GM13977 (cell line): Measurements from ENCODE around the gene PKN2.

Source experiments
- DNase-seq: peaks from one replicate; pipeline ENCODE4 v3.0.0; 2012; ENCODE audit warnings: low spot score
- CTCF ChIP-seq: IDR thresholded peaks from 2 replicates; pipeline ENCODE4 v1.5.1; 2012; ENCODE audit warnings: mild to moderate bottlenecking, control low read depth; ENCODE audit not compliant: insufficient read depth; ENCODE audit errors: extremely low read depth, missing control alignments
- in situ Hi-C: fragments of 300-500 bp; cut with MboI; formaldehyde crosslinking; loops from one replicate; pipeline ENCODE4 v1.12.0; 2022; ENCODE audit warnings: low sequenced_read_pairs, low pct_unique_long_range_greater_than_20kb, mixed read lengths, inconsistent platforms; ENCODE audit not compliant: unreplicated experiment

Gene PKN2

GRCh38 chr1:88647749-88648415 is 36.2 kb upstream of the PKN2 start:
- in situ Hi-C loops, result no loop called here
- no peak for DNase-seq

GRCh38 chr1:88648706-88649105 is 35.4 kb upstream of the PKN2 start:
- no peak for TF ChIP-seq CTCF
- in situ Hi-C loops, result no loop called here
- DNase-seq, result no peak

More at GRCh38 chr1:88647749-88648415, 36.2 kb upstream of the PKN2 start:
- TF ChIP-seq CTCF, result no peak

GRCh38 chr1:88649932-88650331 is 34.1 kb upstream of the PKN2 start:
- no peak for TF ChIP-seq CTCF
- in situ Hi-C loops, result loop anchor here (10.0 kb wide), 1 partner anchor 215 kb away; no protein-coding TSS in a partner anchor
- no peak for DNase-seq

GRCh38 chr1:88650676-88651418 is 33.2 kb upstream of the PKN2 start:
- DNase-seq, result no peak
- in situ Hi-C loops, result loop anchor here (10.0 kb wide), 1 partner anchor 214 kb away; no protein-coding TSS in a partner anchor
- TF ChIP-seq CTCF, result no peak

- in situ Hi-C loops, result loop anchor here (10.0 kb wide), 1 partner anchor 210 kb away; no protein-coding TSS in a partner anchor
- DNase-seq, result no peak
- no peak for TF ChIP-seq CTCF
Measured at GRCh38 chr1:88655140-88655539, 28.9 kb upstream of the PKN2 start.

- peak; percentile 55 for TF ChIP-seq CTCF
- peak; percentile 17 for DNase-seq
- in situ Hi-C loops, result loop anchor here (10.0 kb wide), 1 partner anchor 209 kb away; no protein-coding TSS in a partner anchor
Measured at GRCh38 chr1:88655685-88656299, 28.3 kb upstream of the PKN2 start.
